ENCODE measurements around the gene GNB1L.

GRCh38 chr22:19797086-19798002, 57.3 kb downstream of the GNB1L start:
- TF ChIP-seq EP300 (IDR thresholded peaks at IDR 0.05) (no peak), CTCF (IDR thresholded peaks at IDR 0.05) (no peak), POLR2AphosphoS5 (IDR thresholded peaks at IDR 0.05) (no peak), POLR2A (IDR thresholded peaks at IDR 0.05; ENCODE audit: low read depth) (no peak)

All from esophagus muscularis mucosa (tissue), 4 donors.